Loucy (cell line): ENCODE data around the gene FPR1.

Experiments used
- H2AFZ ChIP-seq: fragments of 200-600 bp; sonication (generic); 2 replicates; pipeline ENCODE4 v1.6.0; 2016; ENCODE audit warnings: antibody characterized with exemption, mild to moderate bottlenecking, low read length, moderate library complexity
- H3F3A ChIP-seq: fragments of 200-600 bp; 2 replicates; pipeline ENCODE4 v1.6.0; 2016; ENCODE audit warnings: antibody characterized with exemption, low read depth, mild to moderate bottlenecking
- H3K27me3 ChIP-seq: fragments of 200-600 bp; sonication (generic); 2 replicates; pipeline ENCODE4 v1.6.1; 2014; ENCODE audit warnings: low read length, mild to moderate bottlenecking; ENCODE audit not compliant: insufficient read depth, poor library complexity, severe bottlenecking
- H3K36me3 ChIP-seq: fragments of 200-600 bp; sonication (generic); 2 replicates; pipeline ENCODE4 v1.6.1; 2016; ENCODE audit warnings: low read length; ENCODE audit not compliant: insufficient read depth
- H3K4me1 ChIP-seq: fragments of 200-600 bp; sonication (generic); 2 replicates; pipeline ENCODE4 v1.5.1; 2014; ENCODE audit warnings: low read length, mild to moderate bottlenecking; ENCODE audit not compliant: insufficient read depth, poor library complexity, severe bottlenecking
- H3K4me2 ChIP-seq: fragments of 200-600 bp; sonication (generic); 2 replicates; pipeline ENCODE4 v1.6.0; 2014; ENCODE audit warnings: antibody characterized with exemption, low read length, low read depth, mild to moderate bottlenecking; ENCODE audit not compliant: poor library complexity, severe bottlenecking
- H3K4me3 ChIP-seq: fragments of 200-600 bp; sonication (generic); 2 replicates; pipeline ENCODE4 v1.5.1; 2014; ENCODE audit warnings: low read length, mild to moderate bottlenecking, mixed read lengths; ENCODE audit not compliant: poor library complexity, severe bottlenecking
- H3K79me2 ChIP-seq: fragments of 200-600 bp; sonication (generic); 2 replicates; pipeline ENCODE4 v1.6.1; 2014; ENCODE audit warnings: low read length; ENCODE audit not compliant: insufficient read depth
- H3K9ac ChIP-seq: fragments of 200-600 bp; sonication (generic); 2 replicates; pipeline ENCODE4 v1.6.0; 2014; ENCODE audit warnings: mild to moderate bottlenecking, low read depth, low read length, moderate library complexity; ENCODE audit not compliant: poor library complexity, severe bottlenecking
- H3K9me2 ChIP-seq: fragments of 200-600 bp; sonication (generic); replicated peaks from 2 replicates; pipeline ENCODE4 v1.6.1; 2016; ENCODE audit warnings: low read depth, low read length, mixed read lengths
- H3K9me3 ChIP-seq: fragments of 200-600 bp; sonication (generic); 2 replicates; pipeline ENCODE4 v1.6.1; 2014; ENCODE audit warnings: mild to moderate bottlenecking, antibody characterized with exemption, low read length, low read depth; ENCODE audit not compliant: insufficient read depth
- H4K20me1 ChIP-seq: fragments of 200-600 bp; sonication (generic); 2 replicates; pipeline ENCODE4 v1.6.0; 2014; ENCODE audit warnings: antibody characterized with exemption, low read length, mild to moderate bottlenecking; ENCODE audit not compliant: insufficient read depth, poor library complexity, severe bottlenecking
- EZH2phosphoT487 ChIP-seq: fragments of 200-600 bp; IDR thresholded peaks from 2 replicates; pipeline ENCODE4 v1.6.1; 2018; ENCODE audit warnings: antibody characterized with exemption, mild to moderate bottlenecking, moderate library complexity, borderline replicate concordance
- TF ChIP-seq, protein P1 (sequence below): fragments of 200-600 bp; sonication (generic); conservative IDR thresholded peaks from 2 replicates; pipeline ENCODE4 v1.5.1; 2014; ENCODE audit warnings: mild to moderate bottlenecking, antibody characterized with exemption, low read length

FPR1 gene

DNA sequence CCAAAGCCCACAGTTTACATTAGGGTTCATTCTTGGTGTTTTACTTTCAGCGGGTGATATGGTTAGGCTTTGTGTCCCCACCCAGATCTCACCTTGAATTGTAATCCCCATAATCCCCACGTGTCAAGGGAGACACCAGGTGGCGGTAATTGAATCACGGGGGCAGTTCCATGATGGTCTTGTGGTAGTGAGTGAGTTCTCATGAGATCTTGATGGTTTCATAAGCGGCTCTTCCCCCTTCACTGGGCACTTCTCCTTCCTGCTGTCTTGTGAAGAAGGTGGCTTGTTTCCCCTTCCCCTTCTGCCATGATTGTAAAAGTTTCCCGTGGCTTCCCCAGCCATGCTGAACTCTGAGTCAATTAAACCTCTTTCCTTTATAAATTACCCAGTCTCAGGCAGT, 21.3 kb upstream of the FPR1 start:
- Histone ChIP-seq H3K9ac (no peak overlapping the region), H3K4me1 (no peaks in the 10 kb centered on the region), H3K36me3 (no peaks in the 10 kb centered on the region), H3F3A (no peaks in the 10 kb centered on the region), H4K20me1 (no peaks in the 10 kb centered on the region), H3K4me3 (no peak overlapping the region), H3K9me3 (no peaks in the 10 kb centered on the region), H2AFZ (no peak overlapping the region), H3K79me2 (no peaks in the 10 kb centered on the region), H3K4me2 (no peak overlapping the region), H3K27me3 (no peaks in the 10 kb centered on the region), H3K9me2 (no peaks in the 10 kb centered on the region)
- TF ChIP-seq EZH2phosphoT487 = no peak

DNA sequence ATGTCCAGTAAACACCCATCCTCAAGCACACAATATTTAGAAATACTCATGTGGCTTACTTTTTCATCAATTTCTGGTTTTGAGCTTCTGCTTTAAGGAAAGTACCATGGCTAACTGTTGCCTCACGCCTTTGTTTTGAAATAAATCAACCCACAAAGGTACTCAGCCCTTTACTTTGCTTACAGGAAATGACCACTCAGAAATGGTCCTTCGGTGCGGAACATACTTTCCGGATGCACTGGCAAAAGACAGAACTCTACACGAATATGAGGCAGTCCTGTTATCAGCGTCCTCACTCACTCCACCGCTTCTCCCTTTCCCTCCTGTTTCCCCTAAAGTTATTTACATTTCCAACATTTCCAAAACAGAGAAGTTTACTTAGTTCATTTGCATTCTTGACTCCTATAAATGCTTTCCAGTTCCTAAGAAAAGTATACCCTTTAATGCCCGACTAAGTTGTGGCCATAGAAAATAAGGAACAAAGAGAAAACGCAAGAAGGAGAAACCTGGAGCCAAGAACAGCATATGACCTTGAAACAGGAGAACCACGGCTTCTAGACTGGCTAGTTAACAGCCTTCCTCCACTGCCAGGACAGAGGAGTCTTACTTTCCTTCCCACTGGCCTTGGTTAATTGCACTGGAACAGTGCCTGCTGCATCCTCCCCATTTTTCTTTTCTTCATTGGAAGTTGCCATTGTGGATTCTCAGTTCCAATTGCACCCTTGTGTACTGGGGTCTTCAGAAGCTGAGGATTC, 19.9 kb upstream of the FPR1 start:
- H3K9me3 ChIP-seq = no peaks in the 10 kb centered on the region
- no peaks in the 10 kb centered on the region for H4K20me1 ChIP-seq
- no peak overlapping the region for H3K9ac ChIP-seq
- H2AFZ ChIP-seq = no peak overlapping the region
- TF ChIP-seq, protein P1, sequence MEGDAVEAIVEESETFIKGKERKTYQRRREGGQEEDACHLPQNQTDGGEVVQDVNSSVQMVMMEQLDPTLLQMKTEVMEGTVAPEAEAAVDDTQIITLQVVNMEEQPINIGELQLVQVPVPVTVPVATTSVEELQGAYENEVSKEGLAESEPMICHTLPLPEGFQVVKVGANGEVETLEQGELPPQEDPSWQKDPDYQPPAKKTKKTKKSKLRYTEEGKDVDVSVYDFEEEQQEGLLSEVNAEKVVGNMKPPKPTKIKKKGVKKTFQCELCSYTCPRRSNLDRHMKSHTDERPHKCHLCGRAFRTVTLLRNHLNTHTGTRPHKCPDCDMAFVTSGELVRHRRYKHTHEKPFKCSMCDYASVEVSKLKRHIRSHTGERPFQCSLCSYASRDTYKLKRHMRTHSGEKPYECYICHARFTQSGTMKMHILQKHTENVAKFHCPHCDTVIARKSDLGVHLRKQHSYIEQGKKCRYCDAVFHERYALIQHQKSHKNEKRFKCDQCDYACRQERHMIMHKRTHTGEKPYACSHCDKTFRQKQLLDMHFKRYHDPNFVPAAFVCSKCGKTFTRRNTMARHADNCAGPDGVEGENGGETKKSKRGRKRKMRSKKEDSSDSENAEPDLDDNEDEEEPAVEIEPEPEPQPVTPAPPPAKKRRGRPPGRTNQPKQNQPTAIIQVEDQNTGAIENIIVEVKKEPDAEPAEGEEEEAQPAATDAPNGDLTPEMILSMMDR = no peak
- TF ChIP-seq EZH2phosphoT487 = no peak
- H3K27me3 ChIP-seq = no peaks in the 10 kb centered on the region
- no peaks in the 10 kb centered on the region for H3F3A ChIP-seq
- H3K4me2 ChIP-seq = no peak overlapping the region
- H3K4me3 ChIP-seq = no peak overlapping the region
- H3K79me2 ChIP-seq = no peaks in the 10 kb centered on the region
- no peaks in the 10 kb centered on the region for H3K36me3 ChIP-seq
- H3K4me1 ChIP-seq = no peaks in the 10 kb centered on the region
- H3K9me2 ChIP-seq = no peaks in the 10 kb centered on the region

DNA sequence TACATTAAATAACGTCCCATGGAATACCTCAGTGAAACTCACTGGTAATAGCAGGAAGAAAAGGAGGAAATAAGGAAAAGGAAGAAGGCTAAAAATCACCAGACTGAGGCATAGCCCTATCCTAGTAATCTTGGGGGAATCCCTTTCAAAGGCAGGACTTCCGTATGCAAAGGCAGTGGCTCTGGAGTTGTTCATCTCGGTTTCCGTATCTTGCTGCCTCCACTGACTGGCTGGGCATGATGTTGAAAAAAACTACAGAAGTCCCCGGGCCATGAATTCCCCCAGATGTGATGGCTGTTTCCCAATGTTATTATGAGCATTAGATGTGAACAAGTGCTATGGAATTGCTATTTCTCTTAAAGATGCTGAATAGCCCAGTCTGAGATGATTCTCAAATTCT, 14.8 kb upstream of the FPR1 start:
- TF ChIP-seq EZH2phosphoT487 = no peak
- no peaks in the 10 kb centered on the region for H3K36me3 ChIP-seq

DNA sequence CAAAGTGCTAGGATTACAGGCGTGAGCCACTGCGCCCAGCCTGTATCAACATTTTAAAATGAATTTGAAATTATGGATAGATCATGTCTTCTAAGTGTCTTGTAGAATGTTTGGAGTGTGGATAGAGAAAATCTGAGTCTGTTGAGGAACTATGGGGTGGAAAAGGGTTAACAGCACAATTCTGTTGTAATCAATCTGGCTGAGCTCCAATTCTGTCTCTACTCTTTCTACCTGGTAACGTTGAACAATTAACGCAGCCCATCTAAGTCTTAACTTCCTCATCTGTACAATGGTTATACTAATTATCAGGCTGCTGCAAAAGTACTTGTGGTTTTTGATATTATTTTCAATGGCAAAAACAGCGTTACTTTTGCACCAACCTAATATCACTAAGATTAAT, 13.4 kb upstream of the FPR1 start:
- TF ChIP-seq, protein P1 = no peak
- TF ChIP-seq EZH2phosphoT487 = no peak
- H3K4me2 ChIP-seq = no peak overlapping the region
- H3K9ac ChIP-seq = no peak overlapping the region
- no peaks in the 10 kb centered on the region for H3K9me3 ChIP-seq
- H3K9me2 ChIP-seq = no peaks in the 10 kb centered on the region
- no peaks in the 10 kb centered on the region for H3F3A ChIP-seq
- no peaks in the 10 kb centered on the region for H3K36me3 ChIP-seq
- no peaks in the 10 kb centered on the region for H3K79me2 ChIP-seq
- no peaks in the 10 kb centered on the region for H4K20me1 ChIP-seq
- H3K4me3 ChIP-seq = no peak overlapping the region
- no peaks in the 10 kb centered on the region for H3K4me1 ChIP-seq
- H2AFZ ChIP-seq = no peak overlapping the region
- H3K27me3 ChIP-seq = no peaks in the 10 kb centered on the region

More for the DNA sequence above, 14.8 kb upstream of the FPR1 start:
- Histone ChIP-seq H3K9ac (no peak overlapping the region), H3K4me1 (no peaks in the 10 kb centered on the region), H3K27me3 (no peaks in the 10 kb centered on the region), H3F3A (no peaks in the 10 kb centered on the region), H3K4me2 (no peak overlapping the region), H3K9me2 (no peaks in the 10 kb centered on the region), H3K79me2 (no peaks in the 10 kb centered on the region), H3K4me3 (no peak overlapping the region), H3K9me3 (no peaks in the 10 kb centered on the region), H2AFZ (no peak overlapping the region), H4K20me1 (no peaks in the 10 kb centered on the region)
